BLaER1 (cell line): Measurements from ENCODE around the gene TRAFD1.

ENCODE experiments used
- H3K27ac ChIP-seq: shearing (Covaris generic); formaldehyde crosslinking; 2 replicates; pipeline ENCODE4 v1.8.1; 2022
- H3K27me3 ChIP-seq: shearing (Covaris generic); formaldehyde crosslinking; 2 replicates; pipeline ENCODE4 v1.8.1; 2022
- H3K36me3 ChIP-seq: shearing (Covaris generic); formaldehyde crosslinking; 2 replicates; pipeline ENCODE4 v1.8.1; 2022
- H3K4me1 ChIP-seq: shearing (Covaris generic); formaldehyde crosslinking; 2 replicates; pipeline ENCODE4 v1.8.1; 2022
- H3K4me2 ChIP-seq: shearing (Covaris generic); formaldehyde crosslinking; 2 replicates; pipeline ENCODE4 v1.8.1; 2022
- H3K4me3 ChIP-seq: shearing (Covaris generic); formaldehyde crosslinking; 2 replicates; pipeline ENCODE4 v1.8.1; 2022
- H3K9ac ChIP-seq: shearing (Covaris generic); formaldehyde crosslinking; 2 replicates; pipeline ENCODE4 v1.8.1; 2022
- H3K9me3 ChIP-seq: shearing (Covaris generic); formaldehyde crosslinking; 2 replicates; pipeline ENCODE4 v1.8.1; 2022
- H4K20me1 ChIP-seq: shearing (Covaris generic); formaldehyde crosslinking; 2 replicates; pipeline ENCODE4 v1.8.1; 2022
- Cebpa-rat ChIP-seq: shearing (Covaris generic); IDR thresholded peaks from 2 replicates; pipeline ENCODE4 v1.8.1; 2022

Gene TRAFD1

GRCh38 chr12:112184056-112184887, 58.9 kb downstream of the TRAFD1 start:
- Histone ChIP-seq H3K27me3 (no peaks in the 10 kb centered on the region), H4K20me1 (peaks cover 5% of the 10 kb centered on the region; the same call in 1 of the 2 replicates), H3K36me3 (peaks cover 99% of the 10 kb centered on the region), H3K9ac (no peak overlapping the region), H3K9me3 (no peaks in the 10 kb centered on the region), H3K4me2 (no peak overlapping the region), H3K4me3 (no peak overlapping the region), H3K27ac (no peak overlapping the region), H3K4me1 (no peaks in the 10 kb centered on the region)
- no peak for TF ChIP-seq Cebpa-rat

GRCh38 chr12:112185093-112185923, 59.9 kb downstream of the TRAFD1 start:
- no peak overlapping the region for H3K4me2 ChIP-seq
- H3K36me3 ChIP-seq = peaks cover 99% of the 10 kb centered on the region
- no peaks in the 10 kb centered on the region for H3K27me3 ChIP-seq
- H3K4me3 ChIP-seq = no peak overlapping the region
- peaks cover 5% of the 10 kb centered on the region; the same call in 1 of the 2 replicates for H4K20me1 ChIP-seq
- H3K9ac ChIP-seq = no peak overlapping the region
- no peaks in the 10 kb centered on the region for H3K9me3 ChIP-seq
- H3K27ac ChIP-seq = no peak overlapping the region
- no peak for TF ChIP-seq Cebpa-rat
- no peaks in the 10 kb centered on the region for H3K4me1 ChIP-seq

DNA sequence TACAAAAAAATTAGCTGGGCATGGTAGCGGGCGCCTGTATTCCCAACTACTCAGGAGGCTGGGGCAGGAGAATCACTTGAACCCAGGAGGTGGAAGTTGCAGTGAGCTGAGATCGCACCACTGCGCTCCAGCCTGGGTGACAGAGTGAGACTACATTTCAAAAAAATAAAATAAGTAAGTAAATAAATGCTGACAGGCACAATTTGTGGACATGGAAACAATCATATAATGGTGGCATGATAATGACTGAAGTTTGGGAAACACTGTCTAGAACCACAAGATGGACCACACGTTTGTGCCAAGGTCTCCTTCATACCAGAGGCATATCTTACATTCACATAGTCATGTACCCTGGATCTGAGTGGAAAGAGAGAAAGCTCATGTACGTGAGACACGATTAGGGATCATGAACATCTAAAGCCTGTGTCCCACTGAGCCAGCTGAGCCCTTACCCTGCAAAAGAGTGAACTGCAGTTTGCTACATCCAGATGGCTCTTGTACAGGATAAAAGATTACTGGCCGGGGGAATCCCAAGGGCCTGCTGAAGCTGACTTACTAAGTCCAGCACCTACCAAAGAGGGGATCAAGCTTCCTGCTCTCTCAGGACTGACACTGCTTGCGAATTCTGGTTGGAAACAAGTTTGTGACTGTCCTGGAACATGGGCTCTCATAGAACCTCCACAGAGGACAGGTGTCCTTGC, 62.9 kb downstream of the TRAFD1 start:
- Histone ChIP-seq H3K4me3 (no peak overlapping the region), H3K36me3 (peaks cover 100% of the 10 kb centered on the region), H3K27ac (no peak overlapping the region), H3K9me3 (no peaks in the 10 kb centered on the region), H3K4me1 (no peaks in the 10 kb centered on the region), H3K4me2 (no peak overlapping the region), H3K9ac (no peak overlapping the region), H3K27me3 (no peaks in the 10 kb centered on the region), H4K20me1 (no peaks in the 10 kb centered on the region)
- no peak for TF ChIP-seq Cebpa-rat

- Histone ChIP-seq H3K27me3 (no peaks in the 10 kb centered on the region), H3K9me3 (no peaks in the 10 kb centered on the region), H4K20me1 (no peaks in the 10 kb centered on the region), H3K36me3 (peaks cover 100% of the 10 kb centered on the region), H3K4me3 (no peak overlapping the region), H3K4me2 (no peak overlapping the region), H3K27ac (no peak overlapping the region), H3K9ac (no peak overlapping the region), H3K4me1 (no peaks in the 10 kb centered on the region)
- TF ChIP-seq Cebpa-rat = no peak
These were observed 65.1 kb downstream of the TRAFD1 start for GRCh38 chr12:112190231-112191025.

DNA sequence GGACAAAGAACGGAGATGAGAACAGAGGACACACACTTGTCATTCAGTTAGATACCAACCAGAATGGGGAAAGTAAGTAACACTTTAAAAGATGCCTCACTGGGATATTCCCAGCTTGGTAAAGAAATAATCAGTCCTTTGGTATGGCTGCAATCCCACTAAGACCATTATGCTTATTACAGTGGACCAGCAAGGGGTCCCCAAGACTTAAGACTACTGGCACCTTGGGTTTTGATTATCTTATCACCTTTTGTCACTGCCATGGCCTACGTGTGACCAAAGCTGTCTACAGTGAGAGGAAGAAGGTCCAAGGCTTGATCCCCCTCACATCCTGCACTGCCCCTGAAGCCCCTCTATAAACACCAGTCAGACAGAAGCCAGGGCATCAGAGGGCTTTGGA, 65.8 kb downstream of the TRAFD1 start:
- no peak overlapping the region for H3K4me2 ChIP-seq
- no peaks in the 10 kb centered on the region for H3K27me3 ChIP-seq
- no peak for TF ChIP-seq Cebpa-rat
- H3K27ac ChIP-seq = no peak overlapping the region
- no peak overlapping the region for H3K4me3 ChIP-seq
- peaks cover 100% of the 10 kb centered on the region for H3K36me3 ChIP-seq
- no peaks in the 10 kb centered on the region for H3K9me3 ChIP-seq
- no peak overlapping the region for H3K9ac ChIP-seq
- no peaks in the 10 kb centered on the region for H3K4me1 ChIP-seq
- H4K20me1 ChIP-seq = no peaks in the 10 kb centered on the region

- Histone ChIP-seq H3K9ac (no peak overlapping the region), H3K9me3 (no peaks in the 10 kb centered on the region), H3K4me3 (no peak overlapping the region), H3K4me1 (no peaks in the 10 kb centered on the region), H4K20me1 (no peaks in the 10 kb centered on the region), H3K27me3 (no peaks in the 10 kb centered on the region), H3K27ac (no peak overlapping the region), H3K4me2 (no peak overlapping the region), H3K36me3 (peaks cover 100% of the 10 kb centered on the region)
- TF ChIP-seq Cebpa-rat = no peak
These were observed 66.5 kb downstream of the TRAFD1 start for GRCh38 chr12:112191840-112192321.

DNA sequence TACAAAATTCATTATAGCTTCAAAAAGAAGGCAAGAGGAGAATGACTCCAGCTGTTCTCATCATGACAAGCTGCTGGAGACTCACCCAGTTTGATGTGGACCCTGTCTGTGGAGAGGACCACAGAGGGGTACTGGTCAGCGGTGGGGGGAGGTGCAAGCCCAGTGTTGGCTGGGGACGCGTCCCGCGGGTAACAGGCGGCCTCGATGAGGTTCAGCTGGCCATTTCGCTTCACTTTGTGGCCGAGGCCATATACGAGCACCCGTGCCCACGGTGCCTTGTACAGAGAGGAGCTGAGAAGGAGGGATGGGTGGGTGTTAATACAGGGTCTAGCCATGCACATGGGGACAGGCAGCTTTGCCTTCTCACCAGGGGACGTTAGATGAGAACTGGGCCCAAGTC, 67.1 kb downstream of the TRAFD1 start:
- TF ChIP-seq Cebpa-rat = no peak
- Histone ChIP-seq H3K9me3 (no peaks in the 10 kb centered on the region), H3K27ac (no peak overlapping the region)

GRCh38 chr12:112194601-112195247, 69.4 kb downstream of the TRAFD1 start:
- Histone ChIP-seq H3K27me3 (no peaks in the 10 kb centered on the region), H3K4me2 (no peak overlapping the region), H3K27ac (no peak overlapping the region), H3K9me3 (no peaks in the 10 kb centered on the region), H3K4me1 (no peaks in the 10 kb centered on the region), H3K9ac (no peak overlapping the region), H4K20me1 (no peaks in the 10 kb centered on the region), H3K4me3 (no peak overlapping the region), H3K36me3 (peaks cover 99% of the 10 kb centered on the region)
- TF ChIP-seq Cebpa-rat = no peak

More for the DNA sequence above, 67.1 kb downstream of the TRAFD1 start:
- Histone ChIP-seq H4K20me1 (no peaks in the 10 kb centered on the region), H3K4me2 (no peak overlapping the region), H3K4me1 (no peaks in the 10 kb centered on the region), H3K4me3 (no peak overlapping the region), H3K27me3 (no peaks in the 10 kb centered on the region), H3K9ac (no peak overlapping the region), H3K36me3 (peaks cover 100% of the 10 kb centered on the region)
